GM19397 (cell line): ENCODE results near the gene SPATS2.
A peak's percentile ranks its signal among the peaks of the same experiment; 100 is the strongest.

Experiments
- ATAC-seq: cut with Tn5 transposase; IDR thresholded peaks from one replicate; pipeline ENCODE4 v1.9.1; 2021; ENCODE audit warnings: mild to moderate bottlenecking, moderate library complexity; ENCODE audit not compliant: unreplicated experiment

SPATS2 gene

GRCh38 chr12:49335955-49336644, 31.2 kb upstream of the SPATS2 start:
- ATAC-seq, result no peak

DNA sequence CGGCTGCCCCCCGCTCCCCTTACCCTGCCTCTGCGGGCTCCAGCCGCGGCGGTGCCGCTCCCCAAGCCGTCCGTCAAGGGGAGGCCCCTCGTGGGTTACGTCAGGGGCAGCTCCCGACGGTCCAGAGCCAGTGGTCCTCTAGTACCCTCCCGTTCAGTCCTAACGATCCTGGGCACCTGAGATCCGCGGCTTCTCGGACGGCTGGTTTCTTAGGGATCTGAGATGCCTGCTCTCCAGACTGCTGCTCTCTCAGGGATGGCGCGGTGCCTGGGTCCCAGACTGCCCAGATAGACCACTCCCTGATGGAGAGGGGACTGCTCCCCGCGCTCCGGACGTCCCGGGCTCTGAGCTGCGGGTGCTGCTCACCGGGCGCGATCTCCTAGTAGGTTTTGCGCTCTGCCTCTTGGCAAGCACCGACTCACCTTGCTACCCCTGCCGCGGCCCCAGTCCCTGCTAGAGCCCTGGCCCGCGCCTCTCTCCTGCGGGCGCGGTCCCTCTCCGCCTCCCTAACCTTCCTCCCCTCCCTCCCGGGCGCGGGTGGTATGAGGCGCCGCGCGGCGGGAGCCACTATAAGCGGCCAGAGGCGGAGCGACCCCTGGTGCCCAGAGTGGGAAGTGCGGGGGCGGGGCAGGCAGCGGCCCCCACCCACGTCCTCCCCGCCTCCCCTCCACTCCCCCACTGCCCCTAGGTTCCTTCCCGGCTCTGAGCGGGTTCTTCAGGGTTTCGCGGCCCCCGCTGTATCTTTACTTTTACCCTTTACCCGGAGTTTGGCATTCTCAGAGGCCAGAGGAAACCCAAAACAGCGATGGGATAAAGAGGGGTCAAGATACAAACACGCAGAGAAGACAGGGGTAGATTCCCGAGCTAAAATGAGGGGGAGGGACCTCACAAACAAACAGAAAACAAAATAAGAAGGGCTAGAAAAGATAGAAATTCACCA, 30.3 kb upstream of the SPATS2 start, which contains the start of gene C1QL4:
C1QL4 (minus strand) TSS at position 544 of the 940 bp plus-strand sequence. CDS start 711 bp downstream, outside the sequence.
- ATAC-seq, result peak; percentile 72

GRCh38 chr12:49338830-49339463, 28.3 kb upstream of the SPATS2 start:
- ATAC-seq, result no peak

DNA sequence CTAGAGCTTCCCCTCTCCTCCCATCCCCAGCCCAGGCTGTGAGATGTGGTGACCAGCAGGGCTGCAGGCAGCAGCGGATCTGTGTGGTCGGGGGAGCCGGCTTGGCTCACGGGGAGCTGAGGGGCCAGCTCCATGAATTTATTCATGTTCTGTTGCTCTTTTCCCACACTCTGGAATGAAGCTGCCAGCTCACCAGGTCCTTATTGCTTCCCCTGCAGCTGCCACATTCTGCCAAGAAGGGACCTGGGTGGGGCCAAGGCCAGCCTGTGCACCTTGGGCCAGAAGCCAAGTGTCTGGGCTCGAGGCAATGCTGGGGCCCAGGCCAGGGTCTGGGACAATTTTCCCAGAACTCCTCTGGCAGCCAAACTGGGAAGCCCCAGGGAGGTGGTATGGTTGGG, 27.8 kb upstream of the SPATS2 start:
- ATAC-seq, result no peak

- ATAC-seq, result no peak
These were observed 27.0 kb upstream of the SPATS2 start for GRCh38 chr12:49340095-49340870.

DNA sequence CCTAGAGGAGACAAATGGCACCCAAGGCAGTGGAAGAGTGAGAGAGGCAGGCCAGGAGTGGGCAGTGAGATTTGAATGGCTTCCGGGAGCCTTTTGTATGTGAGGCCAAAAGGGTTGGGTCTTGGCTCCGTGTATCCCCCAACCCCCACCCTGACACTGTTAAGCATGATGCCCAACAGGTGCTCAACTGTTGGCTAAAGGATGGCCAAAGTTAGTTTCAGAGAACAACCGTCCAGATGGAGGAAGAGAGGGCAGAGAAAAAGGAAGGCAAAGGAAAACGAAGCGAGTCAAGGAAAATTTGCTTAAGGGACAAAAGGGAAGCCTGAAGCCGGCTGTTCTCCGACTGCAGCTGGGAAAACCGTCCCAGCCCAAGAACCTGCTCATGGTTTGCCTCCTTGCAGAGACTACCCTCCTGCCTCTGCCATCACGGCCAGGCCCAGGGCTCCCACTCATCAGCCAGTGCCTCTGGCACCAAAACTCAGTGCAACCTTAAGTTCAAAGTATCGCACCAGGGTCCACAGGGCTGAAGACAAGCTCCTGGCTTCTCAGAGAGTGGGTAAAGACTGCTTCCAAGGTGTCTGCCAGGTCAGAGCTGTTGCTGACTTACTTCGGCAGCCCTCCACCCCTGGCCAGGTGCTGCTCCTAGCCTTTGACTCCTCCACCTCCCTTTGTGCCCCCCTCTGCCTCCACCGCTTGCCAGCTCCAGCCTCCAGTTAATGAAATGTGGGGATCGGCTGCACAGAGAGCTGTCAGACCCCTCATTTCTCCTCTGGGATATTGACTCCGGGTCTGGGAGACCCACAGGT, 26.1 kb upstream of the SPATS2 start:
- no peak for ATAC-seq

DNA sequence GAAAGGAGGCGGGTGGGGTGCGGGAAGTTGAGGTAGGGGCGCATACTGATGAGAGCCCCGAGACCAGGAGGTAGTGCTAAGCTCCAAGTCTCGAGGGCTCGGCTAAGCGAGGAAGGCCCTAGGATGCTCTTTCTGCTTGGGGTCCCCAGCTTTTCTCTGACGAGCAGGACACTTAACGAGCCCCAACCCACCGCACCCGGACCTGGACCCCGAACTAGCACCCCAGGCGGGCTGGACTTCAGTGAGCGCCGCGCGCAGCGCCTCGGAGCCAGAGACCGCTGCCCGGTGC, 25.5 kb upstream of the SPATS2 start:
- ATAC-seq, result no peak

GRCh38 chr12:49342066-49342913, 25.0 kb upstream of the SPATS2 start:
- no peak for ATAC-seq

DNA sequence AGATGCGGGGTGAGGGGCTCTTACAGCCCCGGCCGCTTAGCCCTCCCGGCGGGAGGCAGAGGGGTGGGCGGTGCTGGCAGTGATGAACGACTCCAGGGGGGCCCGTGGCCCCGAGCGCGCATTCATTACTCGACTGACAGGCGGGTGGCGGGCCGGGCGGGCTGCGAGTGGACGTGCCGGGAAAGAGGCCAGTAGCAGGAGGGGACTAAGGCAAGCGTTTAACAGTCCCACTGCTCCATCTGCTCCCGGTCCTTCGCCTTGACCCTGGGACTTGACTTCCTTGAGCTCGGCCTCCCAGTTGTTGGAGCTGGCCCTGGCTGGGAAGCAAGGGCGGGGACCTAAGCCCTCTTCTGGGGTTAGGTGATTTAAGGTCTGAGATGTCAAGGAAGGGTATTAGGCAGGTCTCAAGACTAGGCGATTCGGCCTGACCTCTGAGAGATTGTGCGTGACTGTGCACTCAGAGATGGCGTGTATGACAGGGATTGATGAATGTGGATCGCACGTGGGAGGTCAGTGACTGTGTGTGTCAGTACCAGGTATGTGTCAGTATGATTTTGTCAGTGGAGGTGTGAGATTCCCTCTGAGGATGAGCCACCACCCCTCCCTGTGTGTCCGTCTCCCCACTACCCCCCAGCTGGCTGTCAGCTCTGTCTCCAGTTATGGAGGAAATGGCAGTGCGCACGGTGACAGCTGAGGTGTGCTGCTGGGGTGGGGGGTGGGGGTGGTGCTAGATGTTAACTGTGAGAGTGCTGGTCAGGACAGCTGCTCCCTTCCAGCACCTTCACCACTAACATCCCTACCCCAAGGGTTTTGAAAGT, 24.1 kb upstream of the SPATS2 start:
- ATAC-seq, result no peak

DNA sequence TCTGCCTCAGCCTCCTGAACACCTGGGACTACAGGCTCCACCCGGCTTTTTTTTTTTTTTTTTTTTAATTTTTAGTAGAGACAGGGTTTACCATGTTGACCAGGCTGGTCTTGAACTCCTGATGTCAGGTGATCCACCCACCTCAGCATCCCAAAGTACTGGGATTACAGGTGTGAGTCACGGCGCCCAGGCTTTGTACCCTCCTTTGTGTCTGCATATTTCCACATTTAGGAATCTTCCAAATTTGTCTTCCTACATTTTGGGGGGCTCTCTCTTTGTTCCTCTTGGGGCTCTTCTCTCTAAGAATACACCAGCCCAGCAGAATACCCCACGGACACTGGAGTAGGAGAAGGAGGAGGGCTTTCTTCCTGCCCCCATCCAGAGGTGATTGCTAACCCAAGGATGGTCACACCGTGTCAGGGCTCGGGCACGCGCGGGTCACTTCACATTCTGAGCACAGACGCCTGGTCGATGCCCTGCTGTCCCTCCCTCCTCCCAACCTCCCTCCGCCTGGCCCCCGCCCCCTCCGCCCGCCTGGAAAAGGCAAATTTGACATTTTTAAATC, 22.7 kb upstream of the SPATS2 start:
- no peak for ATAC-seq

GRCh38 chr12:49345051-49345824, 22.0 kb upstream of the SPATS2 start:
- no peak for ATAC-seq

GRCh38 chr12:49345825-49346658, 21.2 kb upstream of the SPATS2 start:
- no peak for ATAC-seq

DNA sequence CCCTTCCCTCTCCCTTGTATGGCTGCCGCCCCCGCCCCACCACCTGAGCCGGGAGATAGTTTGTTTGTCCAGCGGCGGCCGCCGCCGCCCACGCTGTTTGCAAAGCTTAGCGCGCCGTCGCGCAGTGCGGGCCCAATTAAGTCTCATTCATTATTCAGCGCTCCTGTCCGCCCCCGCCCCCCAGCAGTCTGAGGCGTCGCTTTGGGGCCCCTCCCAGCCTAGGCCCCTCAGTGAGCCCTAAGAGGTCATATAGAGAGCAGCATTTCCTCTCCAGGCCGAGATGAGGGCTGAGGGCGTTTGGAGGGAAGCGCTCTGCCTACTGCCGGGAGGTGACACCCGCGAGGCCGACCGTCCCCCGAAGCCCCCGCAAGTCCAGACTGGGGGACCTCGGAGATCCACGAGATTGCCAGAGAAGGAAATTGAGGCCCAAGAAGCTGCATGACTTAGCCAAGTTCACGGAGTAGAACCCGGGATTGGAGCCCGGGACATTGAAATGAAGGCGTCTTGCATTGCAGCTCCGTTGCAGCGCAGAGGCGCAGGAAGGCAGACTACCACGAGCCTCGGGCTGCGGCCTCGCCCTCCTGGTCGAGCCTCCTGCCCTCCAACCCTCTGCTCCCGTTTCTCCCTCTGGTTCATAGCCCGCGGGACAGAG, 20.5 kb upstream of the SPATS2 start, which contains the start of gene DNAJC22:
DNAJC22 (plus strand) TSS at position 230 of the 652 bp plus-strand sequence. CDS start 1,985 bp downstream, outside the sequence.
- no peak for ATAC-seq

GRCh38 chr12:49347311-49348193, 19.7 kb upstream of the SPATS2 start:
- ATAC-seq, result peak; percentile 45

DNA sequence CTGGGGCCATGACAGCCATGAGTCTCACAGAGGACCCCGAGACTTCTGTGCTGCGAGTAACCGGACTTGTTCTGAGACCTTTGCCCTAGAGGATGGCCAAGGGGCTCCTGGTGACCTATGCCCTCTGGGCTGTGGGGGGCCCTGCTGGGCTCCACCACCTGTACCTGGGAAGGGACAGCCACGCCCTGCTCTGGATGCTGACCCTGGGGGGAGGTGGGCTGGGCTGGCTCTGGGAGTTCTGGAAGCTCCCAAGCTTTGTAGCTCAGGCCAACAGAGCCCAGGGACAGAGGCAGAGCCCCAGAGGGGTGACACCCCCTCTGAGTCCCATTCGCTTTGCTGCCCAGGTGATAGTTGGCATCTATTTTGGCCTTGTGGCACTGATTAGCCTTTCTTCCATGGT, 18.5 kb upstream of the SPATS2 start:
- no peak for ATAC-seq
